Smooth muscle cell (in vitro differentiated cells): Measurements from ENCODE around the gene MGLL. TPM values are rescaled to one million over a fixed set of nuclear protein-coding genes. Genes with fewer than 3 reads are reported as not detected.

Experiments used
- DNase-seq: peaks from one replicate; lab custom pipeline; 2025; ENCODE audit not compliant: unreplicated experiment; lab: John Stamatoyannopoulos, UW
- H2AFZ ChIP-seq: fragments of 200-600 bp; sonication (generic); 2 replicates; pipeline ENCODE4 v1.6.0; 2016; ENCODE audit warnings: antibody characterized with exemption, low read depth, mild to moderate bottlenecking
- H3F3A ChIP-seq: fragments of 200-600 bp; sonication (generic); 2 replicates; pipeline ENCODE4 v1.6.0; 2017; ENCODE audit warnings: antibody characterized with exemption, low read depth
- H3K27ac ChIP-seq: fragments of 200-600 bp; sonication (generic); 2 replicates; pipeline ENCODE4 v1.5.1; 2016; ENCODE audit warnings: low read depth, mild to moderate bottlenecking
- H3K27me3 ChIP-seq: fragments of 200-600 bp; sonication (generic); 2 replicates; pipeline ENCODE4 v1.6.1; 2016; ENCODE audit warnings: low read depth, mild to moderate bottlenecking
- H3K36me3 ChIP-seq: fragments of 200-600 bp; sonication (generic); 2 replicates; pipeline ENCODE4 v1.5.1; 2016; ENCODE audit warnings: low read depth
- H3K4me1 ChIP-seq: fragments of 200-600 bp; sonication (generic); 2 replicates; pipeline ENCODE4 v1.5.1; 2016; ENCODE audit warnings: low read depth
- H3K4me2 ChIP-seq: fragments of 200-600 bp; sonication (generic); 2 replicates; pipeline ENCODE4 v1.6.0; 2016; ENCODE audit warnings: mild to moderate bottlenecking
- H3K4me3 ChIP-seq: fragments of 200-600 bp; sonication (generic); 2 replicates; pipeline ENCODE4 v1.5.1; 2016; ENCODE audit warnings: mild to moderate bottlenecking
- H3K79me2 ChIP-seq: fragments of 200-600 bp; sonication (generic); 2 replicates; pipeline ENCODE4 v1.6.0; 2016; ENCODE audit warnings: low read depth, mild to moderate bottlenecking
- H3K9ac ChIP-seq: fragments of 200-600 bp; sonication (generic); 2 replicates; pipeline ENCODE4 v1.6.0; 2016; ENCODE audit warnings: low read depth
- H3K9me3 ChIP-seq: fragments of 200-600 bp; sonication (generic); replicated peaks from 2 replicates; pipeline ENCODE4 v1.5.1; 2016; ENCODE audit warnings: low read depth
- H4K20me1 ChIP-seq: fragments of 200-600 bp; sonication (generic); 2 replicates; pipeline ENCODE4 v1.6.0; 2016; ENCODE audit warnings: low read depth
- WGBS: methylation state at CpG from one replicate; pipeline ENCODE4 v1.1.7; 2016; ENCODE audit warnings: low lambda C conversion rate; 5-methylcytosine and 5-hydroxymethylcytosine counted together
- polyA plus RNA-seq: library from polyadenylated mRNA; unstranded; fragments of >200 nt; fragmentation: Nextera tagmentation; extraction: Ambion mirVana; gene quantifications from 2 replicates; pipeline ENCODE4 v1.2.1, GENCODE V29; 2016
- total RNA-seq: library from RNA; depleted of rRNA; stranded (reverse); fragments of >200 nt; gene quantifications from 2 replicates; pipeline ENCODE4 v1.2.3, GENCODE V29; 2014
- TF ChIP-seq, protein P1 (sequence below): fragments of 200-600 bp; sonication (generic); IDR thresholded peaks from 2 replicates; pipeline ENCODE4 v1.5.1; 2017; ENCODE audit warnings: borderline replicate concordance, mild to moderate bottlenecking, antibody characterized with exemption; ENCODE audit not compliant: insufficient read depth, poor library complexity, severe bottlenecking

MGLL gene
- total and polyA plus RNA-seq, 2 experiments from 2014 or later, result 13.6 to 22.5 TPM

DNA sequence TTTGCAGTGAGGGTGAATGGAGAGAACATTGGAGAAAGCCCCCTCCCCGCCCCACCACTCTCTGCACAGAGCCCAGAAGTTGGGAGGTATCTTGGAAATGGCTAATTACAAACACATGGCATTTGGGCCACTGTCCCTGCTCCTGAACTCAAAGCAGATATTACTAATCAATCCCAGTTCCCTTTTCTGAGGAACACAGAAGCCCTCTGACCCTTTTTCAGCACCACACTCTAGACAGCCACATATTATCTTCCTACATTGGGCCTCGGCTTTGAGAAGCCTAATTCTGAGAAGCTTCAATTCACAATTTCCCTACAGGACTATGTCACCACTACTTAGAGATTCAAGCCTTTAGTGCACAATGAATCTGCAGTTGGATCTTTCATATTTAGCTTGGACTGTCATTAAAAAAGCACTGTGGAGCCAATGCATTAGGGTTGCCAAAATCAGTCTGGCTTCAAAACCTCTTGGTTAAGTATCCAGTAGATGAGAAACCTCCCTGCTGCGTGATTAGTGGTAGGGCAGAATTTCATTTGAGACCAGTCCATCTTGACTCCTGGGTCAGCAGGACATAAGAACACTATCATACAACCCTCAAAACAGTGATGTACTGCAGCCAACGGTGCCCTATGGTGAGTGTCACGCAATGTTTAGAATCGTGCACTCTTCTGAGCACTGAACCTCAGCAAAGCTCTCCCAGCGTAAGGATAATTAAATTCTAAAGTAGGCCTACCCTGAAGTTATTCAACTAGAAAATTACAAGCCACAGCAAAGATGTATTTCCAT, 26.1 kb downstream of the MGLL start:
- Histone ChIP-seq H3K27me3 (no peaks in the 10 kb centered on the region), H3F3A (peaks cover 18% of the 10 kb centered on the region), H3K27ac (no peak overlapping the region), H2AFZ (no peak overlapping the region), H4K20me1 (no peaks in the 10 kb centered on the region), H3K36me3 (no peaks in the 10 kb centered on the region), H3K4me3 (no peak overlapping the region), H3K9me3 (no peaks in the 10 kb centered on the region), H3K9ac (no peak overlapping the region), H3K4me1 (peaks cover 5% of the 10 kb centered on the region), H3K79me2 (no peaks in the 10 kb centered on the region), H3K4me2 (no peak overlapping the region)
- WGBS, result 93% methylated on average over 7 of the region's 7 CpGs
- no peak for DNase-seq
- TF ChIP-seq, protein P1, sequence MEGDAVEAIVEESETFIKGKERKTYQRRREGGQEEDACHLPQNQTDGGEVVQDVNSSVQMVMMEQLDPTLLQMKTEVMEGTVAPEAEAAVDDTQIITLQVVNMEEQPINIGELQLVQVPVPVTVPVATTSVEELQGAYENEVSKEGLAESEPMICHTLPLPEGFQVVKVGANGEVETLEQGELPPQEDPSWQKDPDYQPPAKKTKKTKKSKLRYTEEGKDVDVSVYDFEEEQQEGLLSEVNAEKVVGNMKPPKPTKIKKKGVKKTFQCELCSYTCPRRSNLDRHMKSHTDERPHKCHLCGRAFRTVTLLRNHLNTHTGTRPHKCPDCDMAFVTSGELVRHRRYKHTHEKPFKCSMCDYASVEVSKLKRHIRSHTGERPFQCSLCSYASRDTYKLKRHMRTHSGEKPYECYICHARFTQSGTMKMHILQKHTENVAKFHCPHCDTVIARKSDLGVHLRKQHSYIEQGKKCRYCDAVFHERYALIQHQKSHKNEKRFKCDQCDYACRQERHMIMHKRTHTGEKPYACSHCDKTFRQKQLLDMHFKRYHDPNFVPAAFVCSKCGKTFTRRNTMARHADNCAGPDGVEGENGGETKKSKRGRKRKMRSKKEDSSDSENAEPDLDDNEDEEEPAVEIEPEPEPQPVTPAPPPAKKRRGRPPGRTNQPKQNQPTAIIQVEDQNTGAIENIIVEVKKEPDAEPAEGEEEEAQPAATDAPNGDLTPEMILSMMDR, result no peak

DNA sequence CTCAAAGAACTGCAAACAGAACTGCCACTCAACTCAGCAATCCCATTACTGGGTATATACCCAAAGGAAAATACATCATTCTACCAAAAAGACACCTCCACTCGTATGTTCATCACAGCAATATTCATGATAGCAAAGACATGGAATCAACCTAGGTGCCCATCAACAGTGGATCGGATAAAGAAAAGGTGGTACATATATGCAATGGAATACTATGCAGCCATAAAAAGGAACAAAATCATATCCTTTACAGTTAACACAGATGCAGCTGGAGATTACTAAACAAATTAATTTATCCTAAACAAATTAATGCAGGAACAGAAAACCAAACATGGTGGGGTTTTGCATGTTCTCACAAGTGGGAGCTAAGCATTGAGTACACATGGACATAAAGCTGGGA, 27.3 kb downstream of the MGLL start:
- DNase-seq, result no peak
- TF ChIP-seq, protein P1, result no peak

DNA sequence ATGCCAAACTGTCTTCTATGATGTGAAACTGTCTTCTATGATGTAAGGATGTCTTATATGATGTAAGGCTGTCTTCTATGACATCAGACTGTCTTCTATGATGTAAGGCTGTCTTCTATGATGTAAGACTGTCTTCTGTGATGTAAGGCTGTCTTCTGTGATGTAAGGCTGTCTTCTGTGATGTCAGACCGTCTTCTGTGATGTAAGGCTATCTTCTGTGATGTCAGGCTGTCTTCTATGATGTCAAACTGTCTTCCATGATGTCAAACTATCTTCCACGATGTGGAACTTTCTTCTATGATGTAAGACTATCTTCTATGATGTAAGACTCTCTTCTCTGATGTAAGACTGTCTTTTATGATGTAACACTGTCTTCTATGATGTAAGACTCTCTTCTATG, 27.9 kb downstream of the MGLL start:
- Histone ChIP-seq H3F3A (peaks cover 18% of the 10 kb centered on the region), H3K79me2 (no peaks in the 10 kb centered on the region), H2AFZ (no peak overlapping the region), H3K4me1 (peaks cover 14% of the 10 kb centered on the region), H3K4me2 (no peak overlapping the region), H3K36me3 (no peaks in the 10 kb centered on the region), H3K9ac (no peak overlapping the region), H3K4me3 (no peak overlapping the region), H3K9me3 (no peaks in the 10 kb centered on the region), H4K20me1 (no peaks in the 10 kb centered on the region), H3K27ac (no peak overlapping the region), H3K27me3 (no peaks in the 10 kb centered on the region)
- DNase-seq, result no peak
- 93% methylated on average over 2 of the region's 2 CpGs for WGBS
- TF ChIP-seq, protein P1, result no peak

More for the DNA sequence above, 27.3 kb downstream of the MGLL start:
- H3K4me2 ChIP-seq, result no peak overlapping the region
- H3K9me3 ChIP-seq, result no peaks in the 10 kb centered on the region
- H4K20me1 ChIP-seq, result no peaks in the 10 kb centered on the region
- no peak overlapping the region for H2AFZ ChIP-seq
- peaks cover 18% of the 10 kb centered on the region for H3F3A ChIP-seq
- no peak overlapping the region for H3K4me3 ChIP-seq
- no peak overlapping the region for H3K9ac ChIP-seq
- no peak overlapping the region for H3K27ac ChIP-seq
- WGBS, result 98% methylated on average over 2 of the region's 2 CpGs
- H3K27me3 ChIP-seq, result no peaks in the 10 kb centered on the region
- peaks cover 14% of the 10 kb centered on the region for H3K4me1 ChIP-seq
- H3K36me3 ChIP-seq, result no peaks in the 10 kb centered on the region
- no peaks in the 10 kb centered on the region for H3K79me2 ChIP-seq
